ENCODE measurements around the gene CNTNAP2. TPM values are rescaled to one million over a fixed set of nuclear protein-coding genes. Genes with fewer than 3 reads are reported as not detected.
A peak's percentile ranks its signal among the peaks of the same experiment; 100 is the strongest.

CNTNAP2 gene
- total and polyA plus RNA-seq, 4 experiments from 2014 or later, result 0.19 to 0.50 (median 0.20) TPM; not detected in 1

GRCh38 chr7:148277042-148277660 lies 2160.6 kb downstream of the CNTNAP2 start:
- H3K27ac Mint-ChIP-seq, result peak overlapping the region in 1 of 7 donors; percentile 53
- H3K4me3 Mint-ChIP-seq, result no peak overlapping the region
- POLR2A ChIA-PET (ENCODE audit: partially characterized antibody), result interaction anchor here (0.6 to 2.0 kb wide), 2 partner anchors 27 to 63 kb away, joined by 3 to 8 read pairs; no protein-coding TSS in a partner anchor

DNA sequence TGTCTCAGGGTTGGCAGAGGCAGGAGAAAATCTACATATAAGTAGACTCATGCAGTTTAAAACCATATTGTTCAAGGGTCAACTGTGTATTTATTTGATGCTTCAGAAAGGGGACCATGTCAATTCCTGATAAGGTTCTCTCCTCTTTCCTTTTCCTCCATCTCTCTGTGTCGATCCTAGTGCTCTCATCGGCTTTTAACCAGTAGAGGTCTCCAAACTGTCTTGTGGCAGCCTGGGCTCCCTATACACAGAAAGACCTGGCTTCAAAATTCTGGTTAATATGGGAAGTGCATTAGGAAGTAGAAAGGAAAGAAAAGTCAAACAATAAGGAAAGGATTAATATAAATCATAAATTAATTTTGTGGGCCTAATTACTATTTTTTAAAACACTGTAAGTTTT lies 2169.5 kb downstream of the CNTNAP2 start:
- no peak overlapping the region for H3K27ac ChIP-seq (ENCODE audit: low read depth, low read length)
- intact Hi-C loops (cut with micrococcal nuclease), result no loop called here
- no peaks in the 10 kb centered on the region for H3K4me1 ChIP-seq (ENCODE audit: insufficient read depth, low read length)
- Mint-ChIP-seq H3K36me3 (no peaks in the 10 kb centered on the region), H3K4me3 (no peak overlapping the region), H3K27me3 (peaks cover 3 to 8% of the 10 kb centered on the region in 2 donors), H3K9me3 (peaks cover 0 to 11% (median 2%) of the 10 kb centered on the region in 8 donors), H3K4me1 (no peaks in the 10 kb centered on the region), H3K27ac (no peak overlapping the region)
- DNase-seq, result no peak
- ChIA-PET POLR2A (ENCODE audit: partially characterized antibody) (no interaction called here), CTCF (ENCODE audit: partially characterized antibody) (interaction anchor here (1.5 kb wide), 1 partner anchor 21 kb away, joined by 3 read pairs; no protein-coding TSS in a partner anchor)
- H3K4me3 ChIP-seq (ENCODE audit: low read length in 2 of 2), result no peak overlapping the region
- no peaks in the 10 kb centered on the region for H3K9me3 ChIP-seq (ENCODE audit: control insufficient read depth in 1 of 2, low read length in 2 of 2)
- H3K27me3 ChIP-seq (ENCODE audit: insufficient read depth, low read length), result no peaks in the 10 kb centered on the region
- no peaks in the 10 kb centered on the region for H3K36me3 ChIP-seq (ENCODE audit: insufficient read depth, low read length)

More at GRCh38 chr7:148277042-148277660, 2160.6 kb downstream of the CNTNAP2 start:
- intact Hi-C loops (cut with micrococcal nuclease), result no loop called here
- H3K27ac ChIP-seq (ENCODE audit: low read depth, low read length), result no peak overlapping the region
- Mint-ChIP-seq H3K9me3 (peaks cover 0 to 4% (median 0%) of the 10 kb centered on the region in 8 donors), H3K36me3 (no peaks in the 10 kb centered on the region), H3K27me3 (peaks cover 0 to 13% of the 10 kb centered on the region in 2 donors), H3K4me1 (peaks cover 0 to 8% (median 3%) of the 10 kb centered on the region in 4 donors)
- H3K4me1 ChIP-seq (ENCODE audit: insufficient read depth, low read length), result peaks cover 4% of the 10 kb centered on the region
- H3K9me3 ChIP-seq (ENCODE audit: control insufficient read depth in 1 of 2, low read length in 2 of 2), result no peaks in the 10 kb centered on the region
- no peaks in the 10 kb centered on the region for H3K36me3 ChIP-seq (ENCODE audit: insufficient read depth, low read length)
- DNase-seq, result no peak
- H3K4me3 ChIP-seq (ENCODE audit: low read length in 2 of 2), result no peak overlapping the region
- no peaks in the 10 kb centered on the region for H3K27me3 ChIP-seq (ENCODE audit: insufficient read depth, low read length)
- CTCF ChIA-PET (ENCODE audit: partially characterized antibody), result interaction anchor here (5.6 kb wide), 1 partner anchor 14 kb away, joined by 41 read pairs; no protein-coding TSS in a partner anchor

GRCh38 chr7:148287538-148287937 lies 2170.9 kb downstream of the CNTNAP2 start:
- intact Hi-C loops (cut with micrococcal nuclease), result no loop called here
- Histone ChIP-seq H3K4me3 (ENCODE audit: low read length in 2 of 2) (no peak overlapping the region), H3K4me1 (ENCODE audit: insufficient read depth, low read length) (no peaks in the 10 kb centered on the region), H3K9me3 (ENCODE audit: control insufficient read depth in 1 of 2, low read length in 2 of 2) (no peaks in the 10 kb centered on the region), H3K27ac (ENCODE audit: low read depth, low read length) (no peak overlapping the region), H3K27me3 (ENCODE audit: insufficient read depth, low read length) (no peaks in the 10 kb centered on the region), H3K36me3 (ENCODE audit: insufficient read depth, low read length) (no peaks in the 10 kb centered on the region)
- ChIA-PET POLR2A (ENCODE audit: partially characterized antibody) (interaction anchor here (0.6 kb wide), 1 partner anchor 13 kb away, joined by 5 read pairs; no protein-coding TSS in a partner anchor), CTCF (ENCODE audit: partially characterized antibody) (interaction anchor here (0.6 kb wide), 1 partner anchor 32 kb away, joined by 3 read pairs; no protein-coding TSS in a partner anchor)
- H3K27ac Mint-ChIP-seq, result no peak overlapping the region
- peaks cover 3 to 10% of the 10 kb centered on the region in 2 donors for H3K27me3 Mint-ChIP-seq
- no peak for DNase-seq
- H3K4me1 Mint-ChIP-seq, result no peaks in the 10 kb centered on the region
- no peaks in the 10 kb centered on the region for H3K36me3 Mint-ChIP-seq
- H3K4me3 Mint-ChIP-seq, result no peak overlapping the region
- peaks cover 0 to 11% (median 2%) of the 10 kb centered on the region in 8 donors for H3K9me3 Mint-ChIP-seq

- intact Hi-C loops (cut with micrococcal nuclease), result no loop called here
- no peak overlapping the region for H3K4me3 Mint-ChIP-seq
- H3K4me1 Mint-ChIP-seq, result no peaks in the 10 kb centered on the region
Measured at GRCh38 chr7:148288592-148289151, 2172.1 kb downstream of the CNTNAP2 start.

GRCh38 chr7:148289630-148290029 lies 2173.0 kb downstream of the CNTNAP2 start:
- Mint-ChIP-seq H3K4me3 (no peak overlapping the region), H3K4me1 (no peaks in the 10 kb centered on the region), H3K36me3 (no peaks in the 10 kb centered on the region), H3K9me3 (peaks cover 0 to 6% (median 0%) of the 10 kb centered on the region in 8 donors), H3K27me3 (peaks cover 3 to 13% of the 10 kb centered on the region in 2 donors), H3K27ac (no peak overlapping the region)
- Histone ChIP-seq H3K27me3 (ENCODE audit: insufficient read depth, low read length) (no peaks in the 10 kb centered on the region), H3K36me3 (ENCODE audit: insufficient read depth, low read length) (no peaks in the 10 kb centered on the region), H3K4me1 (ENCODE audit: insufficient read depth, low read length) (no peaks in the 10 kb centered on the region), H3K27ac (ENCODE audit: low read depth, low read length) (no peak overlapping the region), H3K9me3 (ENCODE audit: control insufficient read depth in 1 of 2, low read length in 2 of 2) (no peaks in the 10 kb centered on the region), H3K4me3 (ENCODE audit: low read length in 2 of 2) (no peak overlapping the region)
- no peak for DNase-seq
- intact Hi-C loops (cut with micrococcal nuclease), result no loop called here
- CTCF ChIA-PET (ENCODE audit: partially characterized antibody), result interaction anchor here (1.5 kb wide), 1 partner anchor 30 kb away, joined by 4 read pairs; no protein-coding TSS in a partner anchor
- POLR2A ChIA-PET (ENCODE audit: partially characterized antibody), result no interaction called here

More at GRCh38 chr7:148288592-148289151, 2172.1 kb downstream of the CNTNAP2 start:
- Mint-ChIP-seq H3K27ac (no peak overlapping the region), H3K36me3 (no peaks in the 10 kb centered on the region), H3K27me3 (peaks cover 3 to 13% of the 10 kb centered on the region in 2 donors), H3K9me3 (peaks cover 0 to 11% (median 2%) of the 10 kb centered on the region in 8 donors)
- Histone ChIP-seq H3K4me1 (ENCODE audit: insufficient read depth, low read length) (no peaks in the 10 kb centered on the region), H3K27ac (ENCODE audit: low read depth, low read length) (no peak overlapping the region), H3K36me3 (ENCODE audit: insufficient read depth, low read length) (no peaks in the 10 kb centered on the region), H3K27me3 (ENCODE audit: insufficient read depth, low read length) (no peaks in the 10 kb centered on the region), H3K9me3 (ENCODE audit: control insufficient read depth in 1 of 2, low read length in 2 of 2) (no peaks in the 10 kb centered on the region), H3K4me3 (ENCODE audit: low read length in 2 of 2) (no peak overlapping the region)
- ChIA-PET POLR2A (ENCODE audit: partially characterized antibody) (no interaction called here), CTCF (ENCODE audit: partially characterized antibody) (interaction anchor here (1.5 kb wide), 1 partner anchor 29 kb away, joined by 4 read pairs; no protein-coding TSS in a partner anchor)
- DNase-seq, result no peak

GRCh38 chr7:148290538-148290937 lies 2173.9 kb downstream of the CNTNAP2 start:
- H3K4me3 Mint-ChIP-seq, result no peak overlapping the region
- no peaks in the 10 kb centered on the region for H3K4me1 Mint-ChIP-seq
- DNase-seq, result no peak
- Histone ChIP-seq H3K9me3 (ENCODE audit: control insufficient read depth in 1 of 2, low read length in 2 of 2) (no peaks in the 10 kb centered on the region), H3K27me3 (ENCODE audit: insufficient read depth, low read length) (no peaks in the 10 kb centered on the region), H3K4me1 (ENCODE audit: insufficient read depth, low read length) (no peaks in the 10 kb centered on the region), H3K27ac (ENCODE audit: low read depth, low read length) (no peak overlapping the region), H3K36me3 (ENCODE audit: insufficient read depth, low read length) (no peaks in the 10 kb centered on the region), H3K4me3 (ENCODE audit: low read length in 2 of 2) (no peak overlapping the region)
- peaks cover 3 to 13% of the 10 kb centered on the region in 2 donors for H3K27me3 Mint-ChIP-seq
- H3K27ac Mint-ChIP-seq, result no peak overlapping the region
- intact Hi-C loops (cut with micrococcal nuclease), result no loop called here
- H3K9me3 Mint-ChIP-seq, result peaks cover 0 to 6% (median 0%) of the 10 kb centered on the region in 8 donors
- no peaks in the 10 kb centered on the region for H3K36me3 Mint-ChIP-seq
- CTCF ChIA-PET (ENCODE audit: partially characterized antibody), result interaction anchor here (1.5 kb wide), 1 partner anchor 31 kb away, joined by 4 read pairs; no protein-coding TSS in a partner anchor
- POLR2A ChIA-PET (ENCODE audit: partially characterized antibody), result no interaction called here

DNA sequence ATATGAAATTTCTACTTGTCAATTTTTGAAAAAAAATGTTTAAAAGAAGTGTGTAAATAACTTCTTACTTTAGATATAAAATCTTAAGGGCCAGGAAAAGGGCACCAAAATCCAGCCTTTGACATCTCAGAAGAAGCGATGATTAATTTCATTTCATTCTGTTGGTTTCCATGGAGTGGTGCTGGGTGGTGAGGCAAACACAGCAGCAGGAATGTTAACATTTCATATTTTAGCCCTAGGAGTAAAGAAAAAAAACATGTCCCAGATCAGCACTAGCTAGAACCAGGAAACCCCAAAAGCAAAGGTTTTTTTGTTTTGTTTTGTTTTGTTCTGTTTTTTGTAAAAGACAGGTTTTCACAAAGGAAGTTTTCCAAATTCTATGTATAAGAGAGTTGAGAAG lies 2175.2 kb downstream of the CNTNAP2 start:
- Mint-ChIP-seq H3K9me3 (peaks cover 0 to 5% (median 0%) of the 10 kb centered on the region in 8 donors), H3K36me3 (no peaks in the 10 kb centered on the region), H3K4me1 (no peaks in the 10 kb centered on the region), H3K27me3 (peaks cover 2 to 12% of the 10 kb centered on the region in 2 donors), H3K4me3 (no peak overlapping the region), H3K27ac (no peak overlapping the region)
- Histone ChIP-seq H3K27me3 (ENCODE audit: insufficient read depth, low read length) (no peaks in the 10 kb centered on the region), H3K4me1 (ENCODE audit: insufficient read depth, low read length) (no peaks in the 10 kb centered on the region), H3K4me3 (ENCODE audit: low read length in 2 of 2) (no peak overlapping the region), H3K27ac (ENCODE audit: low read depth, low read length) (no peak overlapping the region), H3K36me3 (ENCODE audit: insufficient read depth, low read length) (no peaks in the 10 kb centered on the region), H3K9me3 (ENCODE audit: control insufficient read depth in 1 of 2, low read length in 2 of 2) (no peaks in the 10 kb centered on the region)
- intact Hi-C loops (cut with micrococcal nuclease), result no loop called here
- ChIA-PET POLR2A (ENCODE audit: partially characterized antibody) (interaction anchor here (1.0 kb wide), 1 partner anchor 13 kb away, joined by 3 read pairs; no protein-coding TSS in a partner anchor), CTCF (ENCODE audit: partially characterized antibody) (interaction anchor here (1.0 kb wide), 1 partner anchor 10 kb away, joined by 3 read pairs; no protein-coding TSS in a partner anchor)
- DNase-seq, result no peak
